ENCODE data around the gene ZNF438.
"Not testable (repeated sequence)": the region's sequence is repeated elsewhere in the genome, so short reads cannot be mapped to it uniquely, and the experiment has no call there.

DNA sequence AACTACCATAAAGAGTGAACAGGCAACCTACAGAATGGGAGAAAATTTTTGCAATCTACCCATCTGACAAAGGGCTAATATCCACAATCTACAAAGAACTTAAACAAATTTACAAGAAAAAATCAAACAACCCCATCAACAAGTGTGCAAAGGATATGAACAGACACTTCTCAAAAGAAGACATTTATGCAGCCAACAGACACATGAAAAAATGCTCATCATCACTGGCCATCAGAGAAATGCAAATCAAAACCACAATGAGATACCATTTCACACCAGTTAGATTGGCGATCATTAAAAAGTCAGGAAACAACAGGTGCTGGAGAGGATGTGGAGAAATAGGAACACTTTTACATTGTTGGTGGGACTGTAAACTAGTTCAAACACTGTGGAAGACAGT, 5.4 kb downstream of the ZNF438 start:
- TF ChIP-seq, protein P1, sequence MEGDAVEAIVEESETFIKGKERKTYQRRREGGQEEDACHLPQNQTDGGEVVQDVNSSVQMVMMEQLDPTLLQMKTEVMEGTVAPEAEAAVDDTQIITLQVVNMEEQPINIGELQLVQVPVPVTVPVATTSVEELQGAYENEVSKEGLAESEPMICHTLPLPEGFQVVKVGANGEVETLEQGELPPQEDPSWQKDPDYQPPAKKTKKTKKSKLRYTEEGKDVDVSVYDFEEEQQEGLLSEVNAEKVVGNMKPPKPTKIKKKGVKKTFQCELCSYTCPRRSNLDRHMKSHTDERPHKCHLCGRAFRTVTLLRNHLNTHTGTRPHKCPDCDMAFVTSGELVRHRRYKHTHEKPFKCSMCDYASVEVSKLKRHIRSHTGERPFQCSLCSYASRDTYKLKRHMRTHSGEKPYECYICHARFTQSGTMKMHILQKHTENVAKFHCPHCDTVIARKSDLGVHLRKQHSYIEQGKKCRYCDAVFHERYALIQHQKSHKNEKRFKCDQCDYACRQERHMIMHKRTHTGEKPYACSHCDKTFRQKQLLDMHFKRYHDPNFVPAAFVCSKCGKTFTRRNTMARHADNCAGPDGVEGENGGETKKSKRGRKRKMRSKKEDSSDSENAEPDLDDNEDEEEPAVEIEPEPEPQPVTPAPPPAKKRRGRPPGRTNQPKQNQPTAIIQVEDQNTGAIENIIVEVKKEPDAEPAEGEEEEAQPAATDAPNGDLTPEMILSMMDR (IDR thresholded peaks at IDR 0.05), result not testable (repeated sequence)
- TF ChIP-seq POLR2A (IDR thresholded peaks at IDR 0.05), result not testable (repeated sequence)

Data from lower leg skin (tissue), 3 donors.